Measurements from ENCODE around the gene LCT. TPM values are rescaled to one million over a fixed set of nuclear protein-coding genes. Genes with fewer than 3 reads are reported as not detected.

The LCT gene
- total and polyA plus RNA-seq, 2 of the 4 experiments (the other 2 are of a cell fraction), result under 0.01 TPM; not detected in 1

- Histone ChIP-seq H4K5ac (ENCODE audit: low read depth, low read length) (no peak overlapping the region), H3K4ac (ENCODE audit: low read depth, low read length) (no peak overlapping the region), H2BK5ac (ENCODE audit: low read depth, low read length, poor library complexity, severe bottlenecking) (no peak overlapping the region), H2AK9ac (replicated peaks; ENCODE audit: low read depth, low read length, poor library complexity) (no peak overlapping the region), H3K9me1 (ENCODE audit: insufficient read depth, low read length) (no peaks in the 10 kb centered on the region), H2BK20ac (ENCODE audit: low read depth, low read length) (no peak overlapping the region), H2BK15ac (ENCODE audit: low read depth, low read length) (no peak overlapping the region), H3K9me3 (ENCODE audit: control insufficient read depth, insufficient read depth, low read length) (peaks cover 3% of the 10 kb centered on the region; the same call in 1 of the 2 replicates), H3K56ac (ENCODE audit: extremely low read depth, insufficient read depth, low read length) (no peak overlapping the region), H3K27ac (ENCODE audit: insufficient read depth, low read length) (no peak overlapping the region), H3K23ac (ENCODE audit: low read depth, low read length) (no peak overlapping the region), H2BK120ac (ENCODE audit: low read depth, low read length) (no peak overlapping the region), H3K4me1 (ENCODE audit: control insufficient read depth, insufficient read depth, low read length) (no peaks in the 10 kb centered on the region), H3K4me2 (ENCODE audit: low read depth, low read length) (no peak overlapping the region), H2AK5ac (ENCODE audit: low read depth, low read length) (no peak overlapping the region), H4K8ac (ENCODE audit: low read depth in 2 of 2, low read length in 2 of 2) (no peak overlapping the region), H3K27me3 (ENCODE audit: control insufficient read depth, insufficient read depth, low read length) (peaks cover 2% of the 10 kb centered on the region), H3K9ac (ENCODE audit: low read depth, low read length) (no peak overlapping the region), H4K20me1 (ENCODE audit: insufficient read depth, low read length) (no peaks in the 10 kb centered on the region), H2AFZ (replicated peaks; ENCODE audit: low read length, poor library complexity) (no peak overlapping the region), H3K4me3 (ENCODE audit: insufficient read depth, low read depth, low read length) (no peak overlapping the region), H3K36me3 (ENCODE audit: control insufficient read depth, insufficient read depth, low read length) (no peaks in the 10 kb centered on the region), H3K18ac (ENCODE audit: low read depth, low read length) (no peak overlapping the region), H3K14ac (replicated peaks; ENCODE audit: low read depth, low read length) (no peak overlapping the region), H4K91ac (ENCODE audit: insufficient read depth, low read depth, low read length) (no peak overlapping the region), H3K79me1 (ENCODE audit: low read depth in 1 of 2, low read length in 2 of 2) (no peaks in the 10 kb centered on the region)
- WGBS, 2 experiments (ENCODE audit: extremely low coverage in 2 of 2, insufficient read length in 1 of 2), result no CpG with 5 or more reads among the region's 2 CpGs
- dilution Hi-C loops (cut with HindIII; ENCODE audit: low sequenced_read_pairs, unreplicated experiment) (no loop called here), intact Hi-C loops (cut with micrococcal nuclease) (no loop called here), in situ Hi-C loops (cut with MboI; ENCODE audit: low sequenced_read_pairs) (no loop called here)
- DNase-seq (no peak), ATAC-seq (ENCODE audit: low read depth) (no peak)
- no TSS peak for BruUV-seq (replicated peaks)
- TF ChIP-seq MAFK (IDR thresholded peaks at IDR 0.05; ENCODE audit: low read depth, low read length) (no peak), ELK1 (IDR thresholded peaks at IDR 0.05; ENCODE audit: borderline replicate concordance, low read depth, low read length) (no peak), CEBPB (IDR thresholded peaks at IDR 0.05; ENCODE audit: low read depth, low read length) (no peak), FOS (IDR thresholded peaks at IDR 0.05; ENCODE audit: low read depth, low read length) (no peak), NFE2L2 (IDR thresholded peaks at IDR 0.05; ENCODE audit: low read depth, low read length) (no peak), CHD1 (IDR thresholded peaks at IDR 0.05; ENCODE audit: low read depth, low read length) (no peak), RFX5 (IDR thresholded peaks at IDR 0.05; ENCODE audit: low read depth, low read length) (no peak), RCOR1 (IDR thresholded peaks at IDR 0.05; ENCODE audit: insufficient replicate concordance, low read length) (no peak), MAZ (IDR thresholded peaks at IDR 0.05; ENCODE audit: borderline replicate concordance, low read depth, low read length) (no peak), RAD21 (IDR thresholded peaks at IDR 0.05; ENCODE audit: low read length) (no peak)
- ChIA-PET CTCF (no interaction called here), POLR2A (ENCODE audit: unreplicated experiment) (no interaction called here)
These were observed 33.7 kb downstream of the LCT start for GRCh38 chr2:135803278-135803677.

Measured in IMR-90 (cell line).